Ramos (cell line): ENCODE data around the gene SMC1B.
"Not testable (repeated sequence)": the region's sequence is repeated elsewhere in the genome, so short reads cannot be mapped to it uniquely, and the experiment has no call there.

Source experiments
- in situ Hi-C: fragments of 300-500 bp; cut with MboI; formaldehyde crosslinking; loops from one replicate; pipeline ENCODE4 v1.14.3; 2022; ENCODE audit warnings: low sequenced_read_pairs; ENCODE audit not compliant: unreplicated experiment

Gene SMC1B

DNA sequence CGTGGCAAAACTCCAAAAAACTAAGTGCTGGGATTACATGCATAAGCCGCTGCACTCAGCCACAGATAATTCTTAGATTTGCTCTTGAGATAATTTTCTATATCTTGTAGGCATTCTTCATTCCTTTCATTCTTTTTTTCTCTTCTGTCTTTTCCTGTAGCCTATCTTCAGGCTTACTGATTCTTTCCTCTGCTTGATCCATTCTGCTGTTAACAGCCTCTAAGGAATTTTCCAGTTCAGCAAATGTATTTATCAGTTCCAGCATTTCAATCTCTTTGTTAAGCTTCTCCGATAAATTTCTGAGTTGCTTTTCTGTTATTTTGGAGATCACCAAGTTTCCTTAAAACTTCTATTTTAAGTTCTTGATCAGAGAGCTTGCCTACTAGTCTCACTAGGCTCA, 46.7 kb downstream of the SMC1B start:
- in situ Hi-C loops: no loop called here

- in situ Hi-C loops: no loop called here
Observed at GRCh38 chr22:45359627-45360026, 53.8 kb downstream of the SMC1B start.

GRCh38 chr22:45358127-45358526, 55.3 kb downstream of the SMC1B start:
- in situ Hi-C loops: no loop called here

GRCh38 chr22:45357490-45357889, 55.9 kb downstream of the SMC1B start:
- in situ Hi-C loops: no loop called here

- in situ Hi-C loops: no loop called here
Observed at GRCh38 chr22:45353786-45354185, 59.6 kb downstream of the SMC1B start.

- in situ Hi-C loops: not testable (repeated sequence)
Observed at GRCh38 chr22:45352757-45353156, 60.6 kb downstream of the SMC1B start.

DNA sequence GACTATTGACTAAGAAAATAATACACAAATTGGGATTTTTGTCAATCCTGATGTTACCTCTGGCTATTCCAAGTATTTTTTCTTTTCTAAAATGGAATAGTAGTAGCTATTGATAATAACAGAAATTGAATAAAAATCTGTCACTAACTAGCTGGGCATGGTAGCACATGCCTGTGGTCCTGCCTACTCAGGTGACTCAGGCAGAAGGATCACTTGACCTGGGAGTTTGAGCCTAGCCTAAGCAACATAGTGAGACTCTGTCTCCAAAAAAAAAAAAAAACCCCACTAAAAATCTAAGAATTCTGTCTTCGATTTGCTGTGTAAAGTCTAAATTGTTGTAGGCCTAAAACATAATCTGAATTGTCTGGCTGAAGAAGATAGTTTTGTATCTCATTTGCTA, 61.4 kb downstream of the SMC1B start:
- in situ Hi-C loops: no loop called here

DNA sequence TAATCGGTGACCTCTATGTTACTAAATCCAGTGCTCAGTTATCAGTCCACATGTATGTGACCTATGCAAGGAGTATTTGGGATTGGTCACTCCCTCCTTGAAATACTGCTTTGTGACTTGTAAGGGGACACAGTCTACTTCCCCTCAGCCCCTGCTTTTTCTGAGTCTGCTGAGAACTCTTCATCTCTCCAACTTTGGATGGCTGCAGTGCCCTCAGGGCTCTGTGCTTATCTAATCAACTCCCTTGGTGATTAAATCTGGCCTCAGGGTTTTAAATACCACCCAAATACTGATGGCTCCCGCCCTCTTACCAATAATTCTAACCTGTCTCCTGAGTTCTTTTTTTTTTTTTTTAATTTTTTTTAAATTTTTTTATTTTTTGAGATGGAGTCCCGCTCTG, 63.5 kb downstream of the SMC1B start:
- in situ Hi-C loops: no loop called here

GRCh38 chr22:45344334-45344733, 69.1 kb downstream of the SMC1B start:
- in situ Hi-C loops: no loop called here

DNA sequence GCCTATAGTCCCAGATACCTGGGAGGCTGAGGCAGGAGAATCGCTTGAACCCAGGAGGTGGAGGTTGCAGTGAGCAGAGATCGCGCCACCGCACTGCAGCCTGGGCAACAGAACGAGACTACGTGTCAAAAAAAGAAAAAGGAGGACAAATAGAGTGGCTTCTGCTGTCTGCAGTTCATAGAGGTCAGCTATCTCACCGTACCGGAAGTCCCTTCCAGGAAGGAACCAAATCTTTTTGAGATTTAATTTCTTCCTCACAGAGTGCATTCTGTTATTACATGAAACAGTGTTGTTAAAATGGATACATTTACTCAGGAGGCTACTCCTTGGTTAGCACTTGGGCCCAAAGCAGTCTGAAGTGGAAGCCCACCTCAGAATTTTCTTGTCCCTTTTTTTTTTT, 70.3 kb downstream of the SMC1B start:
- in situ Hi-C loops: no loop called here

DNA sequence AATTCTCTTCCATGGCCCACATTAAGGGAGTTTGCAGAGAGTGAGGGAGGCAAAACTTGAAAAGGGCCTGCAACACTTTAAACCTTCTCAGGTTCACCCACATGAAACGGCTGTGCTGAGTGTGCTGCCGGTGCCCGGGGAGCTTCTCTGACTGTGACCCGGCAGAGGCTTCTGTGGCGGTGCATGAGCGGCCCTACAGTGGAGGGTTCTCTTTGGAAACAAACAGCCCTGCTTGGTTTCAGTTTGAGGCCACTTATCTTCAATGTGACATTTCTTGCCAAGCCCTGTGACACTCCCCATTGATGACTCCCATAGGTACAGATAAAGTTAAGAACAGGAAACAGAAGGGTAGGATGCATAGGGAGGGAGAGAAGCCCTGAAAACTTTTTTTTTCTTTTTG, 71.9 kb downstream of the SMC1B start:
- in situ Hi-C loops: no loop called here

DNA sequence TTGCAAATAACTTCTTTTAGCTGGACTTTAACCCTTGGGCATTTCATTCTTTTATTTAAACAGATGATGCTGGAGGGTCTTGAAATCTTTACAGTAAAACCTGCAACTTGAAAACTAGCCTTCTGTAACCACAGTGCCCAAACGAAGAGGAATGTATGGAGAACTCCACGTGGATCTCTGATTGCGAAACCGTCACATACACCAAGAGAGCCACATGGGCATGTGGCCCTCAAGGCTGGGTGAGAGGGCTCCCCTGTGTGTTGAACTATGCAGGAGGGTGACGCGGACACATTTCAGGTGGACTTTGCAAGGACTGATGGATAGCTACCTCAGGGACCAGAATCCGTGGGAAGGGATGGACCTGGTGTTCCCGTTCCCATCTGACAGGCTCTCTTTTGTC, 73.1 kb downstream of the SMC1B start:
- in situ Hi-C loops: no loop called here

DNA sequence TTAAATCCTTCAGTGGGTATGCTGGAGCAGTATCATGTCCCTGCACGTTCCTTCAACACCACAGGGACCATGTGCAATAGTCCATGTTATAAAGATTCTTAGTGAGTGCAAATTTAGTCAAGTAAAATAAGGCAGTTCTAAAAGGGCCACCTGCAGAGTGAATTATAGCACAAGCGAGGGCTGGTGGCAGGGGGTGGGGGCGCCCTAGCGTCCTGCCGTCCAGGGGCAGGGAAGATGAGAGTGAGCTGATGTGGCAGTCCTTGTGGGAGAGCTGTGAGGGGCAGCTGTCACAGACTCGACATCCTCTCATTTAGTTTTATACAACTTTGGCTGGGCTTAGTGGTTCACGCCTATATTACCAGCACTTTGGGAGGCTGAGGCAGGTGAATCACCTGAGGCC, 74.6 kb downstream of the SMC1B start:
- in situ Hi-C loops: no loop called here

GRCh38 chr22:45337536-45337935, 75.9 kb downstream of the SMC1B start:
- in situ Hi-C loops: no loop called here

DNA sequence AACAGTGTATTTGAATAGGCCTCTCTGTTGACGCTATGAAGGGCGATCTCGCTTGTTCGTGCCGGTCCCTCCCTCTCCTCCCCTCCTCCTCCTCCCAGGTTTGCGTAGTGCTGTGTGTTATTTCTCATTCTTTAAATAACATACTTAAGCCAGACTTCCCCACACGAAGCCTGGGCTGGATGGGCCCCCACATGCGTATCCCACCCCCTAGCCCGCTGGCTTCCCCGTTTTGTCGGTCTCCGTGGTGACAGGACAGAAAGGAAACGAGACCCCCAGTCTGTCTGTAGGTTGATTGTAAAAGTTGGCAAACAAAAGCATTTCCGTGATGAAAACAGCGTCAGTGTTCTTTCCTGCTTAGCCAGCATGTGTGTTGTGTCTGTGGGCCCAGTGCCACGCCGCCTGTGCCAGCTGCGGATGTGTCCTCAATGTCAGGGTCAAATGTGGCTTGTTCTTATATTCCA, 76.4 kb downstream of the SMC1B start:
- in situ Hi-C loops: no loop called here

DNA sequence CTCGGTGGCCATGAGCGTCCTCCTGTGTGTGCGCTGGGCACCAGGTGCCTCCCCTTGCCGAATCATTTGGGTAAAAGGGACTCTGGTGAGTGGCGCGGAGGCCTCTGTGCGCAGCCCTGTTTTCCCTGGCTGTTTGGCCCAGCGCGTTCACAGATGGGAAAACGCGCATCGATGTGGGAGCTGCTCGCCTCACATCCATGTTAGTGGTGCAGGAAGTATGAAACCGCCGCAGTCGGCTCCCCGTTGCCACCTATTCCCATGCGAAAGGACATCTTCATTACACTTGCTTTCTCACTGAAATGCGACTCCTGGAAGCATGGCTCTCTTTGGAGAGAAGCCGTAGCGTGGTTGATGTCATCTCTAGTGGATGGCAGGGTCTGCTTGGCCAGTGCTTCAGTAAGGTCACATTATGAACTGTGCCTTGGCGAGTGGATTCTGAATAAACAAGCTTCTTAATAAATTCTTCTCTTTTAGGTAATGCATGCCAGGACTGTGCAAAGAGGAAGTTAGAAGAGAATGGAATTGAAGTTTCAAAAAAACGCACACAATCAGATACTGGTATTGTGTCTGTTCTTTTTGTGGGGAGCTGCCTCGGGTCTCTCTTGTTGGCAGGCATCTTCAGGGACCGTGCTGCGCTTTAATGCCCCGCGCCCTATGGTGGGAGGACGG, 77.4 kb downstream of the SMC1B start:
- in situ Hi-C loops: no loop called here

DNA sequence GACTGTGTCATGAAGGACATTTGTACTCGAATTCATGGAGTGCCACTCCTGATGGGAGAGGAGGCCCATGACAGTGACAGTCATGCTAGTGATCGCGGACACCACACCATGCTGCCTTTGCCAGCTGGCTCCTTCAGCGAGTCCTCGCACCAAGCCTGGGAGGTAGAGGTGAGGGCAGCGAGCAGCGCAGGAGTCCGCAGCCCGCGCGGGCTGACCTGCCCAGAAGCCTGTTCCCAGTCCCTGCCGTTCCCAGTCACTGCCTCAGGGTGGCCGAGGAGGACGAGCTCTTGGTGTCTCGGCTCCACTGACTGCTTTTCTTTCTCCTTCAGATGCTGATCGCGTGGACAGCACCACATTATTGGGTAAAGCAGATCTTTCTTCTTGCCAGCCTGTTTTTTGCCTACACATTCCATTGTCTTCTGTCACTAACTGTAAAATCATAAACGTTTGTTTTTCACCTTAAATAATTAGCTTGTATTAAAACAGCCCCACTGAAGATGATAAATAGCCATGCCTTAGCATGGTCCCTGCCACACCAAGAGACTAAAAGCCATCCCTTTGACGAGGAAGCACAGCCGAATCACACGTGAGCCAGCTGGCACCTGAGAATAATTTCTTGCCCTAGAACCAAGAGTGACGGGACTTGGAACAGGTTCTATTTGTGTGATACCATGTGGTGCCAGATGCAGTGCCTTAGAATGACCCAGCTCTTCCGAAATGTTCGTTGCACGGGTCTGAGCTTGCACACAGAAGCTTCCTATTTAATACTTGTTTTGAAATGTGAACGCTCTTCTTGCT, 78.2 kb downstream of the SMC1B start:
- in situ Hi-C loops: no loop called here

DNA sequence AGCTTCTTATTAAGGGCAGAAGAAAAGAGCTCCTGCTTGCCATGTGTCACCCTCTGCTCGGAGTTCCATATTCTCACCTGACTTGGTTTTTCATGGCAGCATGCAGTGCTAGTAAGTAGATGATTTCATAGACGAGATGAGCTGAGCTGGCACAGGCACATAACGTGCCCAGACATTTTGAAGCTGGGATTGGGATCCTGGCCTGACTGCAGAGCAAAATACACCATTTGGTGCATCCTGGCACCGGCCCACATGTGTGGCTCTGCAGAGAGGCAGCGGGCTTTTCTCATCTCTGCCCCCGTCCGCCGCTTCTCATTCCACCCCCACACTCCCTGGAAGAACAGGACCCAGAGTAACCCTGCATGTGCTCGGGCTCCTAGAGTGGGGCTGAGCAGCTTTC, 78.9 kb downstream of the SMC1B start:
- in situ Hi-C loops: no loop called here

GRCh38 chr22:45334068-45334467, 79.3 kb downstream of the SMC1B start:
- in situ Hi-C loops: no loop called here

GRCh38 chr22:45332001-45332400, 81.4 kb downstream of the SMC1B start:
- in situ Hi-C loops: no loop called here

DNA sequence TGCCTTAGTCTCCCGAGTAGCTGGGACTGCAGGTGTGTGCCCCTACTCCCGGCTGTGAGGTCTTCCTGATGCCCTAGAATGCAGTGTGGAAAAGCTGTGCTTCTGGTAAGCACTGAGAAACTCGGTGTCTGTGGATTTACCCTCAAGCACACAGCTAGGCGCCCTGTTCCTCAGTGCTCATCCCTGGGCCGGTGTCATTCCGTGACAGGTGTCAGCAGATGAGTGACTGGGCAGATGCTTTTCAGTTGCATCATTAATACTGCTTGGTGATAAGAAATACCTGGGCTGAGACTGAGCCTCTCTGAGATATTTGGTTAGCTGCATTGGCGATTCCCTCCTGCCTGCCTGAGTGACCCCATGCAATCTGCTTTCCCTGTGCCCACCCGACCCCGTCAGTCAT, 81.9 kb downstream of the SMC1B start:
- in situ Hi-C loops: no loop called here

DNA sequence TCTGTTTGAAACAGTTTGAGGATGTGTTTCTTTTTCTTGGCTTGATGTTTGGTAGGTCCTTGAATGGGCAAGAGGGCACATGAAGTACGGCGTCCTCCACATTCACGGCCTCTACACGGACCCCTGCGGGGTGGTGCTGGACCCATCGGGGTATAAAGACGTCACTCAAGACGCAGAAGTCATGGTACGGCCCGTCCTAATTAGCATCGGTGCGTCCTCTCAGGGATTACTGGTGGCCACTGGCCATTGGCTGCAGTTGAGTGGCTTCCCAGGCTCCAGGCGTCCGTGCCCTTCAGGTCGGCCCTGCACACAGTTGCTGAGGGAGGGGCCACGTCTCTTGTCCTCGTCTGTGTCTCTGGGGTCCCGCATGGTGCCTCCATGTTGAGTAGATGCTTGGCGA, 82.9 kb downstream of the SMC1B start:
- in situ Hi-C loops: no loop called here
